HL-60/S4 treated with retinoic acid at 250 ng/mL for 4 days and 3 days (cell line): Measurements from ENCODE around the gene FAH.

Experiments
- in situ Hi-C: fragments of 300-500 bp; cut with MboI; formaldehyde crosslinking; loops from 2 replicates; pipeline ENCODE4 v1.7.0; 2022; ENCODE audit warnings: low sequenced_read_pairs

The FAH gene

DNA sequence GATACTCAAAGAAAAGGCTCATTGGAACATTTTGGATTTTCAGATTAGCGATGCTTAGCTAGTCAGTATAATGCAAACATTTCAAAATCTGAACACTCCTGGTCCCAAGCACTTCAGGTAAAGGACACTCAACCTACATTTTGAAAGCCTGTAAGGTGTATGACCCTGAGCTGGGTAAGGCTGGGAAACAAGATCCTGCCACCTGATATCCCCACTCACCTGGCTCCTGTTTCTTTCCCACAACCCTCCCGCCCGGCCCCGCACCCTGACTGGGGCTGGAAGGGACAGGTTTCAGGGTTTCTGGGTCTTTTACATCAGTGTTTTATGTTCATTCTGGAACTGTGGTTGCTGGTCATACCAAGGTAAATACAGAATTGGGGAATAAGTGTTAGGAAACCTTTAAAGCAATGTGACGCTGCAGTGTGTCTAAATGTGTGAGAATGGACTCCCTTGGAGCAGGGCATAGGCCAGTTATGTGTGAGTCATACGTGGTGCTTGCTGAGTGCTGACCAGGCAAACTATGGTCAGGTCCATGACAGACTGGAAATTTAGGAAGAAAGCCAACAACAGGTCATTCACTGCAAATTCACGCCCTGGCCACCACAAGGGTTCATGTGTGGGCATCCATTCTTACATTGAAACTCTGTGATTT, 76.3 kb downstream of the FAH start:
- in situ Hi-C loops: no loop called here

DNA sequence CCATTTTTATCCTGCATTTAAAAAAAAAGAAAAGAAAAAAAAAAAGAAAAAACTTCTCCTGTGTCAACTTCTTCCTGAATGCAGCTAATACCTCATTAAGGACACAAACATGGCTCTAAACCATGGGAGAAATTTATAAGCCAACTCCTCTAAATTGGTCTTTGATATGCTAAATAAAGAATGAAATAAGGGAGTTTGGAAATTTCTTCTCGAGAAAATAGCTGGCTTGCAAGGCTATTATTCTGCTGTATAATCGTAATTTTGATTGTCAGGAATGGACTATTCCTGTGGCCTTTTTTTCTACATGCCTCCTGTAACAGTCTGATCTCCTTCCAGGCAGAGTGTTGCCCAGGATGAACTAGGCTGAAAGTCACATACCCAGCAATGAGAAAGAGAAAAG, 78.6 kb downstream of the FAH start:
- in situ Hi-C loops: no loop called here

DNA sequence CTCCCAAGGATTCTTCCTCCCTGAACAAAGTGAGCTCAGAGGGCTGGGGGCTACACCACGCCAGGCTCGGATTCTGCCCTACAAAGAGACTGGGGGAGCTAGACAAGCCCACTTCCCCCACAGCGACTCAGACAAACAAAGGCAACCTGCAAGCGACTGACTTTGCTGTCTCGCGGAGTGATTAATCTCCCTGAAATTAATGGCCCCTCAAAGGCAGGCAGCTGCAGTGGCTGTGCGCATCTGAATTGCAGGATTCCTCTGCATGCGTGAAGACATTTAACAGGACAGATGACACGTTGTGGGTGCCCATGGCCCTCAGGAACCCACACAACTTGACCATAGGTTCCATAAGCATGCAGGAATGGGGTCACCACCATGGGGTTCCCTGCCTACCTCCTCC, 80.8 kb downstream of the FAH start:
- in situ Hi-C loops: no loop called here

DNA sequence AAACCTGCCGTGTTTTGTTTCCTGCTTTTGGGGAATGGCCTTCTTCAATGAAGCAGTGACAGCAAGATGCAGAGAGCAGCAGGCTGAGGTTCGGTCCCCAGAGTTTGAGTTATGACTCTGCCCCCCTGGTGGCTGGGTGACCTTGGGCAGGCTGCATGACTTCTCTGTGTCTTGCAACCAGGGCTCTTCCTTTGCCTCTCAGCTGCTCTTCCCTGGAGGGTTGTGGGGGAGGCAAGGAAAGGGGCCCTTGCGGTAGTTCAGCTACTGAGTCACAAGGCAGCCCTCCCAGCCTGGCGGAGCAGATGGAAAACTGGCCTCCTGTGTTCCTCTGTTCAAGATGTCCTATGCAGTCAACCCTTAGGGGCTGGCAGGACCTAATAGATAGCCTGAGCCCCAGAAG, 82.1 kb downstream of the FAH start:
- in situ Hi-C loops: no loop called here
